NCI-H1048 (cell line): Measurements from ENCODE around the gene FBXL14.
"Not testable (repeated sequence)": the region's sequence is repeated elsewhere in the genome, so short reads cannot be mapped to it uniquely, and the experiment has no call there.

Experiments
- DNase-seq: peaks from one replicate; lab custom pipeline; 2025; lab: John Stamatoyannopoulos, UW

FBXL14 gene

DNA sequence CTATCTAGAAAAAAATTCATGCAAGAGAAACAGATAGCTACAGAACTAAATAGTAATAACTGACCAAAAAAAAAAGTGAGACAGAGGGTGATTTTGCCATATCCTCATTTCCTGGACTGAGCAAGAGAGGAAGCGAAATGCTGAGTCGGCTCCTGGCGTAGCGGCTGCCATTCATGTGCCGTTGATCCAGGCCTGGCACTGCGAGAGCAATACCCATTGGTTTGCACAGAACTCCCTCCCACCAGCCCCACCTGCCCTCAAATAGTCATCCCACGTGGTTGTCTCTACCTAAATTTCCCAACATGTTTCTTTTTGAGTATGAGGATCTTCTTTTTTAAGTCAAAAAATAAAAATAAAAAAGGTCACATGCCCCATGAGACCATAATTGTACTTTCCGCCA, 25.2 kb upstream of the FBXL14 start:
- no peak for DNase-seq

DNA sequence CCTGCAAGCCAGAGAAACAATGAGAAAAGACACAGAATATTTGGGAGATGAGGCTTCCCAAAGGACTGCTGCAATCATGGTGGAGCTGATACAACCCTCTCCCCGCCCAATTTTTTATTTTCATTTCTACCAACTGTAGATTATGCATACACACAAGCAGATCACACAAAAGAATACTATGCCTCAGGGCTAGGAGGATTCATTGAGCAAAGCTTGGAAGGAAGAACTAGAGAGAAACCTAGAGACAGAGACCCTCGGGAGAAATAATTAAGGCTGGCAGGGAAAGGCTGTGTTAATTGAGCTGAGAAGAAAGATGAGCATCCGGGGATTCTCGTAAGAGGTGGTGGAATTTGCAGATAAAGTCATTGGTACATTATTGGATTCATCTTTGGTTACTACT, 24.8 kb upstream of the FBXL14 start:
- no peak for DNase-seq

DNA sequence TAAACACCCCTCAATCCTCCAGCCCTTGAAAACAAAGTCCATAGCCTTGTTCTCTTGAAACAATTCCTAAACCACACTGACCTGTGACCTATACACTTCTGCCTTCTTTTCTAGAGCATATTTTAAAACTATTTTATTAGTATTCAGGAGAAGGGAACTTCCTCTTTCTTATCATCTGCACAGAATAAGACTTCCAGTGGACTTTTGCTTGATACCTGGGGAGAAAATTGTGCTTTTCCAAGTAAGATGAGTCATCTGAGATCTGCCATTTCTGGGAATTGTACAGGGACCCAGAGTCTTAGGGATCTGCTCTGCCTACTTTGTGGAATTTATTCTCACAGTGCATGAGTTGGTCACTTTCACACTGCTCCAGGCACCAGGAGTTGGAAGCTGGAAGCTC, 24.1 kb upstream of the FBXL14 start:
- no peak for DNase-seq

DNA sequence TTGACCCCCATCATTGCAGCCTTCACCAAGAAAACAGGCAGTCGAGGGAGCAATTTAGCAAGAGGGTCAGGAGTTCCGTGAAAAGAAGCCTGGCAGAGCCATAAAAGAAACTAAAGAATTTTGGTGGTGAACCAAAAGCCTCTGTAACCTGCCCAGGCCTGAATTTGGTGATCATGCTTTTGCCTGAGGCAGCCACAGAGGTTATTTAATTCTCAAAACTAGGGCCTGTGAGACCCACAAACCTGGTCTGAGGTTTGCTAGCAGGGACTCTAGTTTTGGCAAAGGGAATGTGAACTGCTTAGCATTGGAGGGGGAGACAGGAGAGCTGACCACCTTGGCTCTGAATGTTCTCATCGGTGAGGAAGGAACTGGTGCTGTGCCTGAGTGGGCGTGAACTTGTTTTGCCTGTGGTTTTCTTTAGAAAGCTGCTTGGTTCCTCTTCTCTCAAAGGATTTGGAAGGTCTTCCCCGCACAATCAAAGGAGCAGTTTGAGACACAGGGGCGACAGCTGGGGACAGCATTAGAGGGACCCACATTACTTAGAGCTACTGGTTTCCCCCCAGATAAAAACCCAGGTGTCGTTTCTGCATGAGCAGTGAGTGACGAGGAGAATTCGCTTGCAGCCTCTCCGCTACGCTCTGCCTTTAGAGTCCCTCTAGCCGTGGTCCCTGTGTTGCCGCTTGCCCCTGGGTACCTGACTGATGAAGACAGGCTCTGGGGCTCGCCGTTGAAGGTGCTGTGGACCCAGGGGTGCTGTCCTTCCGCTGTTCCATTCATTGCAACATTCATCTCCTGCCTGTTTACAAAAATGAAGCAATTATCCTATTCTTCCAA, 22.1 kb upstream of the FBXL14 start:
- DNase-seq, result no peak

DNA sequence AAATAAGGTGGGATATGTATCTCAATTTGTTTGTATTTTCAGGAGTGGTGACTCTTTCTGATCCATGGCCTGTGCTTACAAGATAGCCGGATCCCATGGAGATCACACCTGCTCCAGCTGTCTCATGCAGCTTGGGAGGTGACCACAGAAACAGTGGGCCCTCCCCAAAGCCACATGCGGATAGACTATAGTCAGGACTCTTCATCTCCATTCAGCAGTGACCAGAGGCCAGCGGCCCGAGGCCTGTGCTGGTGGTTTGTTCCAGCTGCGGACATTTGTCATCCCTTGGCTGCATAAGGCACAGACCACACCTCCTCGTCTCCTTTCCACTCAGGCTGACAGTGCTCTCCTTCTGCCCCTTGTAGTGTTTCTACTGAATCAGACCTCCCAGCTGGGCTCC, 20.0 kb upstream of the FBXL14 start:
- DNase-seq, result no peak

DNA sequence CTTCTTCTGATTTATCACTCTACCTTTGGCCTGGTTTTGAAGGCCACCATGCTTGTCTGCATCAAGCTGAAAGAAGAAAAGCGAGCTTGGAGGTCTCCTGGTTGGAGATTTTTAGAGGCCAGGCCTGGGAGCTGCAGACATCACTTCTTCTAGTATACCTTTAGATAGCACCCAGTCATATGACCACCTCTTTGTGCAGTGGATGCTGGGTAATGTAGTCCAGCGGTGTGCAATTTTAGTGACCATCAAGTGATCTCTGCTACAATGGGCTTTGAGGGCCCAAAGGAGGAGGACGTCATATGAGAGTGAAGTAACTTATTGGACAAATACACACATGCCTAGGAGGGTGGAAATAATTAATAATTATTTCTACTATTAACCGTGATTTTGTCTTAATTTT, 19.5 kb upstream of the FBXL14 start:
- no peak for DNase-seq

DNA sequence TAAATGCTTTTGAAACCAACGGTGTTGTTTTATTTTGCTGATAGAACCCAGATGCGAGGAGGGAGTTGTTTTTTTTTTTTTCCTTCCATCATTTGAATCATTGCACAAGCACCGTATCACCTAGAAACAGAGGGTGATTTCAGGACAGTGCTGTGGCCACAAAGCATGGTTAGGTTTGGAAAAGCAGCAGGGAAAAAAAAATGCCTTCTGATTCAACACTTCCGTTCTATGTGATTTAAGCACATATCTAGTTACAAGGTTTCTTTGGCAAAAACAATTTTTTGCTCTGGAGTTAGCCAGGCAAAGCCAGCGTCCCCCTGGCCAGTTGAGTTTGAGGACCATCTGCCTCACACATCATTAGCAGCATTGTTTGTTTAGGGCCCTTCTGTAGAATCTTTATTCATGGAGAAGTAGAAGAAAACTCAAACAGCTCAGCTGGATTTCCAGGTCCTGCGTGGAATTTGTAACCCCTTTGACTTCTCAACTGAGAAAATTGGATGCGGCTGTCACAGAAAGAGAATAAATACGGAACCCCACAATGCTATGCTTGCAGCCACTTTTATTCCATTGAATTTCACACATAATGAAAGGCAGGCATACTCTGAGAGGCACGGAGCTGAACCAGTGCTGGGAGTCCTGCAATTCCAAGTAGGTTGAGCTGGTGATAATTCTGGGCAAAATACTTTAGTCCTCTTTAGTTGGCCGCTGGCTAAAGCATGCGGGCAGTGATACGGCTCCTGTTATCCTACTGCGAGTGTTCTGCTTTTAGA, 17.6 kb upstream of the FBXL14 start:
- DNase-seq, result no peak

DNA sequence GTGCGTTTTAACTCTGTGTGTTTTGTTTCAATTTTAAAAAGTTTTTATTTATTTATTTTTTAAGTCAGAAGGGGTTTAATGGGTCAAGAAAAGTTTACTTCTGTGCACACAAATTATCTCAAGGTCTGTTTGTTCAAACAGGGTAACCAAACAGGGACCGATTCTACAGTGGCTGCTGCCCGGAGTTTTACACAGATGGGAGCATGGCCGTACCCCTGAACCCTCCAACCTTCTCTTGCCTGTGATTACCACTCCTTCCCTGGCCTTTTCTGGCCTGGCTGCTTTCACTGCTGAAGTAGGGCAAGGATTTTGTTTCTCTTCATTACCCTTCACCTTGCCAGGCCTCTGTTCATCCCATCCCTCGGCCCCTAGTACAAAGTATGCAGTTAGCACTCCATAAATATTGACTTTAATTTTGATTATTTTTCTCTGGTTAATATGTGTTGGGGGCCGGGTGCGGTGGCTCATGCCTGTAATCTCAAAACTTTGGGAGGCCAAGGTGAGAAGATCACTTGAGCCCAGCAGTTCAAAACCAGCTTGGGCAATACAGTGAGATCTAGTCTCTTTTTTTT, 15.8 kb upstream of the FBXL14 start:
- DNase-seq, result no peak

DNA sequence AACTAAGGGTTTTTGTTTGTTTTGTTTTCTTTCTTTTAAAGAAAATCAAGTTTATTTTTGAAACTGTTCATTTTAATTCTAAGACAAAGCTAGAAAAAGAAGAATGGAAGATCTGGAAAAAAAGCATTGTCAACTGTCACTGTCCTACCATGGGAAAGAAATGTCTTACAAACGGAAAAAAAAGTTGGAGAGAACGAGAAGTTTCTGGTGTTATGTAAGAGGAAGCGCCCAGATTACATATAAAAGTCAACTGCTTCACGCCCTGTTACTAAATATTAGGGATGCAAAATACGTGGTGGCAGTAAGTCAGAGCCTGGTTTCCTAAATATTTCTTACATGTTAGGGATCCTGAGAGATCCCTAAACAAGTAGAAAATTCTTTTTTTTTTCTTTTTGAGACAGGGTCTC, 14.3 kb upstream of the FBXL14 start:
- DNase-seq, result no peak

DNA sequence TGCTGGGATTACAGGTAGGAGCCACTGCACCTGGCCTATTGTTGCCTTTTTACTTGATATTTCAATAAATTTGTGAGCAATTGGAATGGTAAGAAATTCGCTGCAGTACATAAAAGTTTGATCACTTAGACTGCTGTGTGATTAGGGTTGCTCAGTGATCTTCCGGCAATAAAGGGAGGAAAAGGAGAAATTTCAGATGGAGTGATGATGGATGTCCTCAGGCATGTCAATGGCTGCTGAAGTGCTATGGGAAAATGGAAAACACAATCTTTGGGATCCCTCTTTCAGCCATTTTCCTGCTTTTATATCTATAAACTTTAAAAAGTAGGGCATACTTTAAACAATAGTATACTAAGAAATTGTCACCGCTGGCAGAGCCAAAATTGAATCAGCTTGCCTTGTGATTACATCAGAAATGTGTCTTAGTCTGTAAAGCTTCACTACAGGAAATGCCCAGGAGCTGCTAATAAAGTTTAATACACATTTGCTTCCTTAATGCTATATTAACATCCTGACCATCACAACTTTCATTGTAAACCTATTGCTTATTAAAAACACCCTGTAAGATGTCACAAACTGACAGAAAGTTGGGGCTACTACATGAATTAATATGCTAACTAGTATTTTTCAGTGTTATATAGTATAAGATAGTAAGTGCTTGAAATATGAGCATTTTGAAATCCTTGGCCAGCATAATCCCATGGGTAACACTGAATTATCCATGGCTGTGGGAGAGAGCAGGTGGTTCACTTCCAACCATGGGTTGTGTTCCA, 13.7 kb upstream of the FBXL14 start:
- no peak for DNase-seq

DNA sequence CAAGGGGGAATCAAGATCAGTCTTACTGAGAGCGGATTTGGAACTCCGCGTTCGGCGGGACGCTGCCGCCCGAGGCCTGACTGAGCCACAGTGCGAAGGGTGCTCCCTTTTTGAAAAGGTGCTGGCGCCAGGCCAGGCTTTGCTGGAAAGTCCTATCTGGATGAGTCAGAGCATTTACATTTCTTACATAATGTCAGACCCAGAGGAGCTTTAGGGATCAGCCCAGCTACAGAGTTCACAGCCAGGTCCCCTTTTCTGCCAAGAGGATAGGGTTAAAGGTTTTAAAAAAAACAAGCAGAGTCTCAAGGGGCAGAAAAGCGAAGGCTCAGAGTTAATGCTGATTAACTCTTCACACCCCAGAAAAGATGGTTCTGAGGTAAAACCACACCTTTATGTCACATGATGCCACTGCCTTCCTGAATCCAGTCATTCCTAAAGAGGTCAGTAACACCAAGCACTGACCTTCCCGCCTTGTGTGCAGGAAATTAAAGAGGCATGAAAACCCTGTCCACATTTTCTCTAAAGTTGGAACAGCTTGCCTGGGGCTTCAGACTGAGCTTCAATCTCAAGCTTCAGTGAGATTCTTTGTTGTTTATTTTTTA, 11.7 kb upstream of the FBXL14 start:
- peak; percentile 74 for DNase-seq

DNA sequence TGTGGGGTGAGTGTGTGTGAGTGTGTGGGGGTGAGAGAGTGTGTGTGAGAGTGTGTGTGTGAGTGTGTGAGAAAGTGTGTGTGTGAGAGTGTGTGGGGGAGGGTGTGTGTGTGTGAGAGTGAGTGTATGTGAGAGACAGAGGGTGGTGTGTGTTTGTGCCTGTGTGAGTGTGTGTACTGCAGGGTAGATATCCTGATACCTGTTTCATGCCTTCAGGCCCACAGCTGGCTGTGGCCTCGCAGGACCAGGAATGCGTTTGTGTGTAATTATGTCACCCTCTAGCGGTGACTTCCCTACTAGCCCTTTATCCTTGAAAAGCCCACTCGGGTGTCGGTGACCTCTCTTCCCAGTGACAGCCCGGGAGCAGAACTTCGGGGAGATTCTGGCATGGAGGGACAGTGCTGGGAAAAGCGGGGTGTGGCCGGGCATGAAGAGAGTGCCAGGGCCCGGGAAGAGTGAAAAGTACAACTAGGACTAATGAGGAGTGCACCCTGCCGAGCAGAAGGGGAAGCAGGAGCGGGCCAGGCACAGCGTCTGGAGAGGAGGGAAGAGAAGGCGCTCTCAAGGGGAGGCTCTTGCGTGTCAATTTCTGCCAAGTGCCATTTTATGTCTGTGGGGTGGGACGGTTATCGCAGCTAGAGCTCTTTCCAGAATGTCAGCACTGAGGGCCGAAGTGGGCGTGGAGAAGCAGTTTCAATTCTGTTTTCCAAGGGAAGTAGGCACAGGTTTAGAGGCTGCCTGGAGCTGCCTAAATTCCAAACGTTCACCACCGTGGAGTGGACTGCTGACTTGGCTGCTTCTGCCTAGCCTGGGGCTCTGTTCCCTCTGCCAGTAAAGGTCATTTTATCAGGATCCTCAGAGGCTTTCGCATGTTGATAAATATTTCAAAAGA, 11.0 kb upstream of the FBXL14 start:
- DNase-seq, result peak; percentile 40

DNA sequence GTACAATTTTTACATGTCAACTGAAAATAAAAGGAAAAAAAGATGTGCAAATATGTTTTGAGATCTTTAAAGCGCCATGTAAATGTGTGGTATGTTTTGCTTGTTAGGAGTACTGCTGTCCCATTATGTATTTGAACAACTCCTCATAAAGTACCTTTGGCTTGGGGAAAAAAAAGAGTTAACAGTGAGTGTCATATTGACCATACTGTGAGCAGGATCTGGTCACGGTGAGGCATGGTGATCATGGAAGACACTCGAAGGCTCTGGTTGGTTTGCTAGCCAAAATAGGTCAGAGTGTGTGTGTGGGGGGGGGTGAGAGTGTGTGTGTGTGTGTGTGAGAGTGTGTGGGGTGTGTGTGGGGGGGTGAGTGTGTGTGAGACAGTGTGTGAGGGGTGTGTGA, 10.1 kb upstream of the FBXL14 start:
- DNase-seq, result no peak

DNA sequence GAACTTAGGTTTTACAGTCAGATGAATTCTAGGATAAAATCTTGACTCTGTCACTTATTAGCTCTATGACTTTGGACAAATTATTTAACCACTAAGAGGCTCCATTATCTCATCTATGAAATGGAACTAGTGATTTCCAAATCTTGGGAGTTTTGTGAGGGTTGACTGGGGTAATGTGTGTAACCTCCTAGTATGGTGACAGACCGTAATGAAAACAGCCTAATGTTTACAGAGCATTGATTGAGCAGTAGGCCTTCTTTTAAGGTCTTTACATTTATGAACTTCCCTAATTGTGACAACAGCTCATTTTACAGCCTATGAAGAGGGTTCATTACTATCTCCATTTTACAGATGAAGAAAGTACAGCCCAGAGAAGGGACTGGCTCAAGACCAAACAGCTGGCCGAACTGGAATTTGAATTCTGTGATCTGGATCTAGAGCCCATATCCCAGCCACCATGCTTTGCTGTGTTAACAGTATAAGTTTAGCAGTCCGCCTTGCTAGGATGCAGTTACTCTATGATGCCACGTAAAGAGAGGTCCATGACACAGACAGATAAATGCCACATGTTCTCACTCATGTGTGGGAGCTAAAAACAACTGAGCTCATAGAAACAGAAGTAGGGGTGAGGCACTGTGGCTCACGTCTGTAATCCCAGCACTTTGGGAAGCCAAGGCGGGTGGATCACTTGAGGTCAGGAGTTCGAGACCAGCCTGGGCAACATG, 9.1 kb upstream of the FBXL14 start:
- no peak for DNase-seq

DNA sequence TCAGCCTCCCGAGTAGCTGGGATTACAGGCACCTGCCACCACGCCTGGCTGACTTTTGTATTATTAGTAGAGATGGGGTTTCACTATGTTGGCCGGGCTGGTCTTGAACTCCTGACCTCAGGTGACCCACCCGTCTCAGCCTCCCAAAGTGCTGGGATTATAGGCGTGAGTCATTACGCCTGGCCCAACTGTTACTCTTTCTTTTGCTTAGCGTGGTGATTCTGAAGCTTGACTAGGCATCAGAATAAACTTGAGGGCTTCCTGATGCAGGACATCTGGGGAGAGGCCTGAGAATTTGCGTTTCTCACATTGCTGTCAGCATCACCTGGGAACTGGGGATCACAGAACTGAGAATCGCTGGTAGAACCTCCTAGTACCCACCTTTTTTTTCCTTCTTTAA, 8.3 kb upstream of the FBXL14 start:
- DNase-seq, result not testable (repeated sequence)

DNA sequence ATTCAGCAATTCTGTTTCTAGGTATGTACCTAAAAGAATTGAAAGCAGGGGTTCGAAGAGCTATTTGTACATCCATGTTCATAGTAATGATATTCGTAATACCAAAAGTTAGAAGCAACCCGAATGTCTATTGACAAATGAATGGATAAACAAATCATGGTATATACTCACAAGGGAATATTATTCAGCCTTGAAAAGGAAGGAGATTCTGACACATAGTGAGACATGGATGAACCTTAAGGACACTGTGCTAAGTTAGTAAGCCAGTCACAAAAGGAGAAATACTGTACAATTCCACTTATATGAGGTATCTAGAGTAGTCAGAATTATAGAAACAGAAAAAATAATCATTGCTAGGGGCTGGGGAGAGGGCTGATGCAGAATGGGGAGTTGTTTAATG, 4.4 kb upstream of the FBXL14 start:
- no peak for DNase-seq

DNA sequence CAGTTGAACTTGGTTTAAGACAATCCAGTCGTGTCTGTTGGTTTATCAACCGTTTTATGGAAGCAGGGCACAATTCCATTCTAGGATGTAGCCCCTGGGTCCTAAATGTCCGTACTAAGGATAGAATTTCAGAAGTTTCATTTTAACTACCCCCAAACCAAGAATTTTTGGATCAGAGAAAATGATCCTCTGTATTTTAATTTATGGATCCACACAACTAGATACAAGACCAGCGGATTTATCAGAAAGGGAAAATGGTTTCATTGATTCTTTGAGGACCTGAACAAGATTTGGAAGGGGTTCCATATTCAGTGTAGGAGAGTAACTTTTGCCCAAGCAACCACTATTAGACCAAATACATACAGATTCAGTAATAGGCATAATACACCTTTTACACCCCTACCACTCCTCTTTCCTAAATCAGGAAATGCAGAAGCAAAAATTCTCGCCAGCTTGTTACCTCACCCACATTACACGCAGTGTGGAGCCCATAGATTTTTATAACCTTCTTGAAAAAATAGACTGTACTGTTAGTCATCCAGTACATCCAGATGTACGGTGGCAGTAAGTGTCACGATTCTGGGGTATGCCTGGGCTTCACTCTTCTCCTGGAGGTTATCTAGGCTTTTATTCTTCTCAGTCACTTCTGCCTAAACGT, 1.4 kb upstream of the FBXL14 start:
- DNase-seq, result no peak

DNA sequence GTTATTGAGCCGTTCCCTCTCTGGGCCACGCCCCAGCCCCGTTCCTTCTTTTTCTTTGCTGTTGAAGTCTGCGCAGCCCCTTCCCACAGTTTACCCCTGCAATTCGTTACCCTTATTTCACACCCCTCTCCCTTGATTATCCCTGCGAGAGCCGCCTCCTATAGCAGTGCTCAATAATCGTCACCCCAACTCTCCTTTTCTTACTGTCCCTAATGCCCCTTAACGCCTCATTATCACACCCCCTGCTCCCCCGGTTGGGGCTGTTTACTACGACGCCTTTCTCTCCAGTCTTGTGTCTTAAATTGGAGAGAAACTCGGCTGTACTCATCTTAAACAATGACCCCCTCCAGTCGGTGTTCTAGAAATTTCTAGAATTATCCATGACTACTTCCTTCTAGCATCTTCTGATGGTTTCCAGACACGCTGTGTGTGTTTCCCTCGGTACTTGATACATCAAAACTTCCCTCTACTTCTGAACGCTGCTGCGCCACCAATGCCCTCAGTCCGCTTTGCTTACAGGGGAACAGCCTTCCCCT, 713 bp upstream of the FBXL14 start:
- DNase-seq, result no peak

DNA sequence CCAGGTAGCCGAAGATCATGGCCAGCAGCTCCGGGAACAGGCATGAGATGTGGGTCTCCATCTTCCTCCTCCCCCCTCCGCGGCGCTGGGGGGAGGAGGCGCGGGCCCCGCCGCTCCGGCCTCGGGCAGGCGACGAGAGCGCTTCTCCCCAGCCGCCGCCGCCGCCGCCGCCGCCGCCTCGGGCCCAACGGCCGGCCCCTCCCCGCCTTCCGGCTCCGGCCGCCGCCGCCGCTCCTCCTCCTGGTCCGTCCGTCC, 448 bp downstream of the FBXL14 start:
- DNase-seq, result no peak
